Activated naive CD4-positive, alpha-beta T cell (primary cell): ENCODE data around the gene ARID3B.

Source experiments
- DNase-seq, 4 experiments: peaks; one replicate each; lab custom pipeline; 2025; lab: John Stamatoyannopoulos, UW

ARID3B gene

DNA sequence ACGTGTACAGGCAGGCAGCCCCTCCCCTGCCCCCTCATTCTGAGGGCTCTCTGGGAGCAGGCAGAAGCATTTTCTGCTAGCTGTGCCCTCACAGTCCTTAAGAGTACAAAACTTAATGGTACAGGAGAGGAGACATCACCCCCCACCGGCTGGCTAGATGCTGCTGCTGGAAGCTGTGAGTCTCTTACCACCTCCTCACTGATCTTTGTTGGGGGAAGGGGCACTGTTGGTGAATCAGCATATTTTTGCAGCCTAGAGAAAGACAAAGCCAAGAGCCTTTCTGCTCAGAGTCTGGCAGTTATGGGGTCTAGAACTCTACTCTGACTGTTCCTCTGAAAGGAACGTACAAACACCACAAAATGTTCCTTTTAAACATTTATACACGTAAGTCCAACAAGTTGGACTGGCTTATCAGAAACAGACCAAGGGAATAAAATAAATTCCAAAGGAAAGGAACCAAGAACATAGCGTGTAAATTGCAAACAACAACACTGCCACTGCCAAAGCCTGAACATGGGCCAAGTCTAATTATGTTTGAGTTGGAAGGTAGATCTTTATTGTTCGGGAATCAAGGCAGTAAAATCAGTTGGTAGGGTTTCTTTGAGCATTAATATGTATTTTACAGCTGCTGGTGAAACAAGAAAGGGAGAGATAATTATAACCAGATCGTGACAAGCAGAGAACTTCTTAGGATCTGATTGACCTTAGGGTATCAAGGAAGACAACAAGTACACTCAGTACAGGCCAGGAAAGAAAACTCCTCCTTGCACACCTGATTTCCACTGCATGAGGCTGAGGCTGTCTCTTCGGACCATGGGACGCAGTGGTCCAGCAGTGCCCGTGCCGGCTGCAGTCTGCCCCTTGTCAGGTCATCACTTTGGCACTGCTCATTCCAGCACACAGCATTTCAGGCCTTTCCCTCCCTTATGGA, 102.0 kb downstream of the ARID3B start:
- DNase-seq, result no peak

DNA sequence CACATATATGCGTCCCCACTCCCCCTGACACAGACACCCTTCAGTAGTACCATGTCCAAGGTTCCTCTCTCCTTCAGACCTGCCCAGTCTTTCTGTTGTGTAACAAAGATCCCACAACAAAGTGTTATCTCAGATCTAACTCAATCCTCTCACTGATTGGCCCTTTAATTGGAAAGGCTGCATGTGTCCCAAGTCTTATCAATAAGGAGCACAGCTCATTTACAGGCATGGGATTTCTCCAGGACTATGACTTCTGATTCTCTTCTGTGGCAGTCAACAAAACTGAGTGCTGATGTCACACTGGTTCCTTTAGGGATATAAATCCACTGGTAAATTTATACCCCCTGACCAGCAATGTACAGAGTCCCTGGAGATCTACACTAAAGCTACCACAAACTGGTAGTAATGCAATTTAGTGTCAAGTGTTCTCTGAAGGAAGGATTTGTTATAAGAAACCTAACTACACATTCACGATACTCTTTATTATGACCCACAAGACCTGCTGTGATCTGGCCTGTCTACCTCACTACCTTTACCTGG, 102.7 kb downstream of the ARID3B start:
- DNase-seq, result no peak

DNA sequence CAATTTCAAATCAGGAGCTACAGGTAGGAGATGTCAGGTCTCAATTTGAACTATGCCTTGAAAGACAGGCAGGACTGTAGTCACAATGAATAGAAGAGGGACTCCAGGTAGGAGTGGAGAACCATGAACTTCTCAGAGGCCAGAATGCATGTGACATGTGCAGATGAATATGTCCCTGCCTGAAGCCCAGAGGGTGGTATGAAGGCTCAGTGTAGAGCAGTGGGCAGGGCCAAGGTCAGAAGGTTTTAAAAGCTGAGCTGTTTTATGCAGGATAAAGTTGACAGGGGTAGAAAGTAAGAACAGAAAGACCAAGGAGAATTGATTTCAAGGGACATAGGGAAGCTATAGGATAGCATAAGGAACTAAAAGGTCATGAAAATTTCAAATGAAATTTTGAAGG, 105.5 kb downstream of the ARID3B start:
- no peak for DNase-seq
